SU-DHL-6 (cell line): Measurements from ENCODE around the gene PLEKHA7.

Experiments used
- EZH2phosphoT487 ChIP-seq: fragments of 200-600 bp; sonication (generic), shearing (Covaris generic); conservative IDR thresholded peaks from 2 replicates; pipeline ENCODE4 v1.6.1; 2018; ENCODE audit warnings: mild to moderate bottlenecking, antibody characterized with exemption, low read length, moderate library complexity, mixed read lengths
- TF ChIP-seq, protein P1 (sequence below): fragments of 200-600 bp; sonication (generic); IDR thresholded peaks from one replicate; pipeline ENCODE4 v1.5.1; 2017; ENCODE audit warnings: antibody characterized with exemption, mild to moderate bottlenecking, low read length, moderate library complexity; ENCODE audit not compliant: insufficient read depth, poor library complexity, severe bottlenecking

DNA sequence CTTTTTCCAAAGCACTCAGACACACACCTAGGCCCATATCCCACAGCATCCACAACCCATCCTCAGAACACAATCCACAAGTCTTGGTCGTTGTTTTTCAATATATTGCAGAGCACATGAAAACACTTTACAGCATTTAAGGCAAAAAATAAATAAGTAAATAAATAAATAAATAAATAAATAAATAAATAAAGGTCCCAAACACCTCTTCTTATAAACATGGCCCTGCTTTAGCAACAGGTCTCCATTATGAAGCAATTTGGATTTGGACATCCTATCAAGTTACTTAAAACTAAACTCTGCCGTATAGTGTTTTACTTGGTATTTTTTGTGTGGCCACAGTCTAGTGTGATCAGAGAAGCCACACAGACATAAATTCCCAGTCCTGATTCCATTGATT lies 10.7 kb upstream of the PLEKHA7 start:
- TF ChIP-seq, protein P1, sequence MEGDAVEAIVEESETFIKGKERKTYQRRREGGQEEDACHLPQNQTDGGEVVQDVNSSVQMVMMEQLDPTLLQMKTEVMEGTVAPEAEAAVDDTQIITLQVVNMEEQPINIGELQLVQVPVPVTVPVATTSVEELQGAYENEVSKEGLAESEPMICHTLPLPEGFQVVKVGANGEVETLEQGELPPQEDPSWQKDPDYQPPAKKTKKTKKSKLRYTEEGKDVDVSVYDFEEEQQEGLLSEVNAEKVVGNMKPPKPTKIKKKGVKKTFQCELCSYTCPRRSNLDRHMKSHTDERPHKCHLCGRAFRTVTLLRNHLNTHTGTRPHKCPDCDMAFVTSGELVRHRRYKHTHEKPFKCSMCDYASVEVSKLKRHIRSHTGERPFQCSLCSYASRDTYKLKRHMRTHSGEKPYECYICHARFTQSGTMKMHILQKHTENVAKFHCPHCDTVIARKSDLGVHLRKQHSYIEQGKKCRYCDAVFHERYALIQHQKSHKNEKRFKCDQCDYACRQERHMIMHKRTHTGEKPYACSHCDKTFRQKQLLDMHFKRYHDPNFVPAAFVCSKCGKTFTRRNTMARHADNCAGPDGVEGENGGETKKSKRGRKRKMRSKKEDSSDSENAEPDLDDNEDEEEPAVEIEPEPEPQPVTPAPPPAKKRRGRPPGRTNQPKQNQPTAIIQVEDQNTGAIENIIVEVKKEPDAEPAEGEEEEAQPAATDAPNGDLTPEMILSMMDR, result no peak
- no peak for TF ChIP-seq EZH2phosphoT487
